Gastroesophageal sphincter (tissue), 3 donors: Measurements from ENCODE around the gene RPP38.

Source experiments
- POLR2A ChIP-seq, 2 donors: fragments of 450-650 bp; IDR thresholded peaks; one replicate each; pipeline ENCODE4 v1.6.1; 2017; ENCODE audit warnings: antibody characterized with exemption in 2 of 2, mild to moderate bottlenecking in 2 of 2, moderate library complexity in 1 of 2
- TF ChIP-seq, protein P1 (sequence below), 4 experiments: fragments of 200-600 bp in 2 of 4; fragments of 450-650 bp in 2 of 4; sonication (generic) in 1 of 4; IDR thresholded peaks; one replicate each; pipeline ENCODE4 v1.5.1; 2017 to 2019; ENCODE audit warnings: antibody characterized with exemption in 4 of 4, mild to moderate bottlenecking in 2 of 4, moderate library complexity in 2 of 4

GRCh38 chr10:15113766-15114165, 16.6 kb downstream of the RPP38 start:
- no peak for TF ChIP-seq POLR2A (IDR thresholded peaks at IDR 0.05)
- TF ChIP-seq, protein P1, sequence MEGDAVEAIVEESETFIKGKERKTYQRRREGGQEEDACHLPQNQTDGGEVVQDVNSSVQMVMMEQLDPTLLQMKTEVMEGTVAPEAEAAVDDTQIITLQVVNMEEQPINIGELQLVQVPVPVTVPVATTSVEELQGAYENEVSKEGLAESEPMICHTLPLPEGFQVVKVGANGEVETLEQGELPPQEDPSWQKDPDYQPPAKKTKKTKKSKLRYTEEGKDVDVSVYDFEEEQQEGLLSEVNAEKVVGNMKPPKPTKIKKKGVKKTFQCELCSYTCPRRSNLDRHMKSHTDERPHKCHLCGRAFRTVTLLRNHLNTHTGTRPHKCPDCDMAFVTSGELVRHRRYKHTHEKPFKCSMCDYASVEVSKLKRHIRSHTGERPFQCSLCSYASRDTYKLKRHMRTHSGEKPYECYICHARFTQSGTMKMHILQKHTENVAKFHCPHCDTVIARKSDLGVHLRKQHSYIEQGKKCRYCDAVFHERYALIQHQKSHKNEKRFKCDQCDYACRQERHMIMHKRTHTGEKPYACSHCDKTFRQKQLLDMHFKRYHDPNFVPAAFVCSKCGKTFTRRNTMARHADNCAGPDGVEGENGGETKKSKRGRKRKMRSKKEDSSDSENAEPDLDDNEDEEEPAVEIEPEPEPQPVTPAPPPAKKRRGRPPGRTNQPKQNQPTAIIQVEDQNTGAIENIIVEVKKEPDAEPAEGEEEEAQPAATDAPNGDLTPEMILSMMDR (IDR thresholded peaks at IDR 0.05), result no peak
